HepG2 (cell line): ENCODE data around the gene ANKRD65. TPM values are rescaled to one million over a fixed set of nuclear protein-coding genes. Genes with fewer than 3 reads are reported as not detected.
A peak's percentile ranks its signal among the peaks of the same experiment; 100 is the strongest.

ENCODE experiments used
- AGO2 ChIP-seq: fragments of 200-400 bp; formaldehyde crosslinking; optimal IDR thresholded peaks from 2 replicates; pipeline ENCODE3; 2017; ENCODE audit warnings: mild to moderate bottlenecking, low read depth, low read length, moderate library complexity
- AKAP8 ChIP-seq: sonication (generic); formaldehyde crosslinking; IDR thresholded peaks from 2 replicates; pipeline ENCODE4 v1.5.1; 2020; ENCODE audit warnings: mild to moderate bottlenecking, missing genetic modification reagents
- ARNT2 ChIP-seq: sonication (generic); formaldehyde crosslinking; IDR thresholded peaks from 2 replicates; pipeline ENCODE4 v1.8.0; 2022; ENCODE audit warnings: mild to moderate bottlenecking, low read depth, missing genetic modification reagents, moderate library complexity
- CBX5 ChIP-seq: sonication (generic); formaldehyde crosslinking; IDR thresholded peaks from 2 replicates; pipeline ENCODE4 v1.4.0; 2020; ENCODE audit warnings: missing genetic modification reagents, borderline replicate concordance
- CHD2 ChIP-seq: IDR thresholded peaks from 2 replicates; pipeline ENCODE4 v1.6.1; 2011; ENCODE audit warnings: low read depth, low read length, improper control_type of control experiment
- EED ChIP-seq: sonication (generic); formaldehyde crosslinking; IDR thresholded peaks from 2 replicates; pipeline ENCODE4 v1.5.0; 2020; ENCODE audit warnings: mild to moderate bottlenecking, missing genetic modification reagents
- ELF3 ChIP-seq: IDR thresholded peaks from 2 replicates; pipeline ENCODE4 v1.6.1; 2016; ENCODE audit warnings: missing genetic modification reagents, missing compliant biosample characterization
- HOXA9 ChIP-seq: sonication (generic); formaldehyde crosslinking; IDR thresholded peaks from 2 replicates; pipeline ENCODE4 v1.8.1; 2022; ENCODE audit warnings: missing genetic modification reagents, mild to moderate bottlenecking, moderate library complexity, borderline replicate concordance
- JUN ChIP-seq: sonication (generic); formaldehyde crosslinking; IDR thresholded peaks from 2 replicates; pipeline ENCODE4 v1.4.0; 2020; ENCODE audit warnings: mild to moderate bottlenecking, missing genetic modification reagents
- KDM4B ChIP-seq: sonication (generic); formaldehyde crosslinking; IDR thresholded peaks from 2 replicates; pipeline ENCODE4 v1.4.0; 2020; ENCODE audit warnings: missing genetic modification reagents
- KLF16 ChIP-seq, 2 experiments: sonication (generic) in 1 of 2; formaldehyde crosslinking in 1 of 2; IDR thresholded peaks; 2 replicates each; pipeline versions ENCODE4 v1.6.1 to v1.8.0; 2016 to 2023; ENCODE audit warnings: missing genetic modification reagents in 2 of 2, missing compliant biosample characterization in 1 of 2
- MED1 ChIP-seq: sonication (generic); formaldehyde crosslinking; IDR thresholded peaks from 2 replicates; pipeline ENCODE4 v1.4.0; 2020; ENCODE audit warnings: missing genetic modification reagents
- MXD4 ChIP-seq: IDR thresholded peaks from 2 replicates; pipeline ENCODE4 v1.6.1; 2016; ENCODE audit warnings: mild to moderate bottlenecking, missing biosample characterization, missing genetic modification reagents
- MXI1 ChIP-seq: IDR thresholded peaks from 3 replicates; pipeline ENCODE4 v1.6.1; 2012; ENCODE audit warnings: low read depth, low read length, inconsistent platforms, borderline replicate concordance
- NR2F2 ChIP-seq: IDR thresholded peaks from 2 replicates; pipeline ENCODE4 v1.6.1; 2012; ENCODE audit warnings: low read depth, inconsistent platforms, borderline replicate concordance
- NRL ChIP-seq: sonication (generic); formaldehyde crosslinking; IDR thresholded peaks from 2 replicates; pipeline ENCODE4 v1.5.0; 2020; ENCODE audit warnings: missing genetic modification reagents, mild to moderate bottlenecking, moderate library complexity, borderline replicate concordance
- PAF1 ChIP-seq: IDR thresholded peaks from 2 replicates; pipeline ENCODE4 v1.6.1; 2016; ENCODE audit warnings: missing genetic modification reagents, missing compliant biosample characterization
- POLR2AphosphoS5 ChIP-seq: IDR thresholded peaks from 2 replicates; pipeline ENCODE4 v1.6.1; 2012; ENCODE audit warnings: low read depth, low read length
- PRPF4 ChIP-seq: fragments of 200-400 bp; formaldehyde crosslinking; IDR thresholded peaks from 2 replicates; pipeline ENCODE4 v1.6.1; 2016; ENCODE audit warnings: low read length, low read depth; ENCODE audit not compliant: poor library complexity, severe bottlenecking
- RXRA ChIP-seq: sonication (generic); formaldehyde crosslinking; IDR thresholded peaks from 2 replicates; pipeline ENCODE4 v1.5.1; 2020; ENCODE audit warnings: missing genetic modification reagents
- SAP130 ChIP-seq: IDR thresholded peaks from 2 replicates; pipeline ENCODE4 v1.6.1; 2016; ENCODE audit warnings: low read depth
- ZFY ChIP-seq: sonication (generic); formaldehyde crosslinking; IDR thresholded peaks from 2 replicates; pipeline ENCODE4 v1.4.0; 2020; ENCODE audit warnings: missing genetic modification reagents
- ZGPAT ChIP-seq: IDR thresholded peaks from 2 replicates; pipeline ENCODE4 v1.6.1; 2016; ENCODE audit warnings: mild to moderate bottlenecking
- ZNF256 ChIP-seq: sonication (generic); formaldehyde crosslinking; conservative IDR thresholded peaks from 2 replicates; pipeline ENCODE4 v1.4.0; 2020; ENCODE audit warnings: missing genetic modification reagents
- ZNF607 ChIP-seq: sonication (generic); formaldehyde crosslinking; IDR thresholded peaks from 2 replicates; pipeline ENCODE4 v1.5.1; 2020; ENCODE audit warnings: missing genetic modification reagents, mild to moderate bottlenecking, borderline replicate concordance
- ZNF670 ChIP-seq: sonication (generic); formaldehyde crosslinking; IDR thresholded peaks from 2 replicates; pipeline ENCODE4 v1.8.0; 2022; ENCODE audit warnings: mild to moderate bottlenecking, missing genetic modification reagents, borderline replicate concordance
- ZNF776 ChIP-seq: sonication (generic); formaldehyde crosslinking; IDR thresholded peaks from 2 replicates; pipeline ENCODE4 v1.4.0; 2020; ENCODE audit warnings: mild to moderate bottlenecking, missing genetic modification reagents
- polyA plus RNA-seq, 8 experiments: library from polyadenylated mRNA; depleted of rRNA in 3 of 8; stranded (reverse) in 7 of 8; unstranded in 1 of 8; fragments of >200 nt; fragmentation: Illumina TruSeq in 4 of 8; extraction: Trizol in 4 of 8; gene quantifications; 2 replicates each; pipeline versions ENCODE4 v1.2.1 to v1.2.3, GENCODE V29; 2011 to 2016; ENCODE audit warnings: low read depth in 4 of 8, missing spikeins in 1 of 8, mixed read lengths in 1 of 8; ENCODE audit not compliant: insufficient read depth in 1 of 8
- total RNA-seq, 5 experiments: library from RNA; depleted of rRNA; stranded (reverse); fragments of >200 nt; fragmentation: Illumina TruSeq; extraction: Trizol; gene quantifications; 2 replicates each; pipeline ENCODE4 v1.2.3, GENCODE V29; 2016; ENCODE audit warnings: low read depth in 1 of 5
- TF ChIP-seq, protein P1 (sequence below): sonication (generic); formaldehyde crosslinking; IDR thresholded peaks from 2 replicates; pipeline ENCODE4 v1.8.0; 2022; ENCODE audit warnings: mild to moderate bottlenecking, missing genetic modification reagents, borderline replicate concordance

Gene ANKRD65
- total and polyA plus RNA-seq, 2 of the 13 experiments (the other 11 are each of a cell fraction or from before 2014, with no cell fraction given), result 12.1 to 30.1 TPM

- TF ChIP-seq SAP130 (peak; percentile 41), KDM4B (CRISPR knock-in tag) (no peak), ZFY (CRISPR knock-in tag) (peak; percentile 3; the same call in 1 of the 2 replicates), EED (CRISPR knock-in tag) (no peak), ZGPAT (0 out of 2 replicates have a peak, but pooled peaks have one; percentile 36), ELF3 (CRISPR knock-in tag) (0 out of 2 replicates have a peak, but pooled peaks have one; percentile 28), KLF16 (CRISPR knock-in tag; IDR thresholded peaks at IDR 0.05) (peak in 1 of 2 experiments; percentile 35; a peak in 1 of 4 replicates), NR2F2 (no peak), ZNF607 (no peak), AGO2 (peak; percentile 43), RXRA (peak; percentile 34; the same call in 1 of the 2 replicates), MXD4 (CRISPR knock-in tag) (0 out of 2 replicates have a peak, but pooled peaks have one; percentile 25), MXI1 (peak; percentile 37; the same call in 1 of the 3 replicates), AKAP8 (CRISPR knock-in tag) (no peak), ZNF776 (CRISPR knock-in tag) (0 out of 2 replicates have a peak, but pooled peaks have one; percentile 24), ZNF256 (no peak), NRL (peak; percentile 43; the same call in 1 of the 2 replicates), POLR2AphosphoS5 (peak; percentile 38), PAF1 (CRISPR knock-in tag) (peak; percentile 11), JUN (CRISPR knock-in tag) (no peak), ZNF670 (CRISPR knock-in tag) (0 out of 2 replicates have a peak, but pooled peaks have one; percentile 21), CBX5 (CRISPR knock-in tag) (peak; percentile 47; the same call in 1 of the 2 replicates), ARNT2 (CRISPR knock-in tag) (0 out of 2 replicates have a peak, but pooled peaks have one; percentile 21), HOXA9 (no peak), CHD2 (0 out of 2 replicates have a peak, but pooled peaks have one; percentile 43), MED1 (no peak; the same call in 1 of the 2 replicates), PRPF4 (peak; percentile 42)
- TF ChIP-seq, protein P1, sequence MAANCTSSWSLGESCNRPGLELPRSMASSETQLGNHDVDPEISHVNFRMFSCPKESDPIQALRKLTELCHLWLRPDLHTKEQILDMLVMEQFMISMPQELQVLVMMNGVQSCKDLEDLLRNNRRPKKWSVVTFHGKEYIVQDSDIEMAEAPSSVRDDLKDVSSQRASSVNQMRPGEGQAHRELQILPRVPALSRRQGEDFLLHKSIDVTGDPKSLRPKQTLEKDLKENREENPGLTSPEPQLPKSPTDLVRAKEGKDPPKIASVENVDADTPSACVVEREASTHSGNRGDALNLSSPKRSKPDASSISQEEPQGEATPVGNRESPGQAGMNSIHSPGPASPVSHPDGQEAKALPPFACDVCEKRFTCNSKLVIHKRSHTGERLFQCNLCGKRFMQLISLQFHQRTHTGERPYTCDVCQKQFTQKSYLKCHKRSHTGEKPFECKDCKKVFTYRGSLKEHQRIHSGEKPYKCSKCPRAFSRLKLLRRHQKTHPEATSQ (CRISPR knock-in tag), result no peak
Measured at GRCh38 chr1:1402072-1402900, 18.8 kb downstream of the ANKRD65 start (continued).
